ENCODE data around the gene KLK5.

The KLK5 gene

GRCh38 chr19:50908336-50908735 is 44.5 kb downstream of the KLK5 start:
- H2AFZ ChIP-seq (ENCODE audit: low read depth): no peak overlapping the region
- H3K9ac ChIP-seq: no peak overlapping the region
- no peak overlapping the region for H3K27ac ChIP-seq
- H3K27me3 ChIP-seq (ENCODE audit: insufficient read depth, low read depth): no peaks in the 10 kb centered on the region; the same call in 1 of the 2 replicates
- no peak overlapping the region for H3K4me3 ChIP-seq (IDR thresholded peaks at IDR 0.05; ENCODE audit: insufficient read depth, low read depth, low read length)
- no peaks in the 10 kb centered on the region for H4K20me1 ChIP-seq (ENCODE audit: insufficient read depth)
- TF ChIP-seq, protein P1, sequence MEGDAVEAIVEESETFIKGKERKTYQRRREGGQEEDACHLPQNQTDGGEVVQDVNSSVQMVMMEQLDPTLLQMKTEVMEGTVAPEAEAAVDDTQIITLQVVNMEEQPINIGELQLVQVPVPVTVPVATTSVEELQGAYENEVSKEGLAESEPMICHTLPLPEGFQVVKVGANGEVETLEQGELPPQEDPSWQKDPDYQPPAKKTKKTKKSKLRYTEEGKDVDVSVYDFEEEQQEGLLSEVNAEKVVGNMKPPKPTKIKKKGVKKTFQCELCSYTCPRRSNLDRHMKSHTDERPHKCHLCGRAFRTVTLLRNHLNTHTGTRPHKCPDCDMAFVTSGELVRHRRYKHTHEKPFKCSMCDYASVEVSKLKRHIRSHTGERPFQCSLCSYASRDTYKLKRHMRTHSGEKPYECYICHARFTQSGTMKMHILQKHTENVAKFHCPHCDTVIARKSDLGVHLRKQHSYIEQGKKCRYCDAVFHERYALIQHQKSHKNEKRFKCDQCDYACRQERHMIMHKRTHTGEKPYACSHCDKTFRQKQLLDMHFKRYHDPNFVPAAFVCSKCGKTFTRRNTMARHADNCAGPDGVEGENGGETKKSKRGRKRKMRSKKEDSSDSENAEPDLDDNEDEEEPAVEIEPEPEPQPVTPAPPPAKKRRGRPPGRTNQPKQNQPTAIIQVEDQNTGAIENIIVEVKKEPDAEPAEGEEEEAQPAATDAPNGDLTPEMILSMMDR (conservative IDR thresholded peaks at IDR 0.05; ENCODE audit: low read depth, low read length): no peak
- no peak overlapping the region for H3K4me2 ChIP-seq
- no peaks in the 10 kb centered on the region for H3K36me3 ChIP-seq (ENCODE audit: insufficient read depth)
- no peaks in the 10 kb centered on the region for H3K79me2 ChIP-seq (ENCODE audit: insufficient read depth, low read depth)
- H3K4me1 ChIP-seq (ENCODE audit: low read depth, poor library complexity, severe bottlenecking): no peaks in the 10 kb centered on the region

DNA sequence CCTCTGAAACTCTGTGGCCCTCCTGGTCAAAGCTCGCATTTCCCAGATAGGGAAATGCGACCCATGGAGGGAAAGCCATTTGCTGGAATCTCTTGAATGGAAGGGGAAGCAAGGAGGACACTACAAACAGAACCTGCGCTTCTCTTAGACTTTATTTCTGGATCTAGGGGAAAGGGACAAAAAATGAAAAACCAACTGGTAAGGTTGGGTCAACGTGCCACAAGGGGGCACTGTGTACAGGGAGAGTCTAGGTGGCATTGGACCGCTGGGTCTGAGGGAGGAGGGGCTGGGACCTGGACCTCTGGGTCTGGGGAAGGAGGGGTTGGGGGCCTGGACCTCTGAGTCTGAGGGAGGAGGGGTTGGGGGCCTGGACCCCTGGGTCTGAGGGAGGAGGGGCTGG is 46.6 kb downstream of the KLK5 start:
- no peak overlapping the region for H3K4me3 ChIP-seq (IDR thresholded peaks at IDR 0.05; ENCODE audit: insufficient read depth, low read depth, low read length)
- H3K36me3 ChIP-seq (ENCODE audit: insufficient read depth): no peaks in the 10 kb centered on the region
- no peak overlapping the region for H2AFZ ChIP-seq (ENCODE audit: low read depth)
- no peak overlapping the region for H3K9ac ChIP-seq
- no peak overlapping the region for H3K27ac ChIP-seq
- no peaks in the 10 kb centered on the region for H3K4me1 ChIP-seq (ENCODE audit: low read depth, poor library complexity, severe bottlenecking)
- H3K79me2 ChIP-seq (ENCODE audit: insufficient read depth, low read depth): no peaks in the 10 kb centered on the region
- no peaks in the 10 kb centered on the region; the same call in 1 of the 2 replicates for H3K27me3 ChIP-seq (ENCODE audit: insufficient read depth, low read depth)
- no peaks in the 10 kb centered on the region for H4K20me1 ChIP-seq (ENCODE audit: insufficient read depth)
- TF ChIP-seq, protein P1 (conservative IDR thresholded peaks at IDR 0.05; ENCODE audit: low read depth, low read length): peak; percentile 26; the same call in 1 of the 2 replicates
- no peak overlapping the region for H3K4me2 ChIP-seq

DNA sequence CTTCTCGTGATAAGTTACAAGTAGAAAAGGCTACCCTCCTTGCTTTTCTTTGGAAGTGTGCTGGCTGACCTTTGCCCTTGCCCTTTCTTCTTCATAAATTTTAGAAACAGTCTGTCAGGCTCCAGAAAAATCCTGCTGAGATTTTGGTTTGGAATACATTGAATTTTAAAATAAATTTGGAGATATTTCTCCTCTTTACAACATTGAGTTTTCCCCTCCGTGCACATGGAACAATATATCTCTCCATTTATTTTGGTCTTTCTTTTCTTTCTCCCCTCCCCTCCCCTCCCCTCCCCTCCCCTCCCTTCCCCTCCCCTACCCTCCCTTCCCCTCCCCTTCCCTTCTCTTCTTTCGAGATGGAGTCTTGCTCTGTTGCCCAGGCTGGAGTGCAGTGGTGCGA is 50.2 kb downstream of the KLK5 start:
- Histone ChIP-seq H3K4me3 (IDR thresholded peaks at IDR 0.05; ENCODE audit: insufficient read depth, low read depth, low read length) (no peak overlapping the region), H3K79me2 (ENCODE audit: insufficient read depth, low read depth) (no peaks in the 10 kb centered on the region), H4K20me1 (ENCODE audit: insufficient read depth) (no peaks in the 10 kb centered on the region), H3K4me2 (no peak overlapping the region), H3K4me1 (ENCODE audit: low read depth, poor library complexity, severe bottlenecking) (no peaks in the 10 kb centered on the region), H3K27me3 (ENCODE audit: insufficient read depth, low read depth) (no peaks in the 10 kb centered on the region), H3K9ac (no peak overlapping the region), H3K36me3 (ENCODE audit: insufficient read depth) (no peaks in the 10 kb centered on the region), H3K27ac (no peak overlapping the region), H2AFZ (ENCODE audit: low read depth) (no peak overlapping the region)
- TF ChIP-seq, protein P1 (conservative IDR thresholded peaks at IDR 0.05; ENCODE audit: low read depth, low read length): no peak

- no peak overlapping the region for H3K27ac ChIP-seq
- H3K27me3 ChIP-seq (ENCODE audit: insufficient read depth, low read depth): no peaks in the 10 kb centered on the region; the same call in 1 of the 2 replicates
- TF ChIP-seq, protein P1 (conservative IDR thresholded peaks at IDR 0.05; ENCODE audit: low read depth, low read length): no peak
- H3K36me3 ChIP-seq (ENCODE audit: insufficient read depth): no peaks in the 10 kb centered on the region
- H2AFZ ChIP-seq (ENCODE audit: low read depth): no peak overlapping the region
- no peak overlapping the region for H3K4me2 ChIP-seq
- H4K20me1 ChIP-seq (ENCODE audit: insufficient read depth): no peaks in the 10 kb centered on the region
- H3K4me3 ChIP-seq (IDR thresholded peaks at IDR 0.05; ENCODE audit: insufficient read depth, low read depth, low read length): no peak overlapping the region
- no peaks in the 10 kb centered on the region for H3K4me1 ChIP-seq (ENCODE audit: low read depth, poor library complexity, severe bottlenecking)
- no peak overlapping the region for H3K9ac ChIP-seq
- H3K79me2 ChIP-seq (ENCODE audit: insufficient read depth, low read depth): no peaks in the 10 kb centered on the region
Observed at GRCh38 chr19:50899569-50899968, 53.3 kb downstream of the KLK5 start.

All from KMS-11 (cell line).